ENCODE measurements around the gene ATP6V0A4. TPM values are rescaled to one million over a fixed set of nuclear protein-coding genes. Genes with fewer than 3 reads are reported as not detected.

ATP6V0A4 gene
- total RNA-seq, 1 donor from 2014 or later, result 0.25 TPM

GRCh38 chr7:138796038-138796615 lies 1.9 kb downstream of the ATP6V0A4 start:
- DNase-seq (ENCODE audit: low read depth) (no peak), FAIRE-seq (no peak)
- H3K4me1 ChIP-seq (ENCODE audit: insufficient read depth, low read length), result no peaks in the 10 kb centered on the region
- H3K4me2 ChIP-seq (ENCODE audit: low read length), result no peak overlapping the region
- no peak overlapping the region for H3K27ac ChIP-seq (ENCODE audit: low read depth, low read length)
- H3K4me3 Mint-ChIP-seq (ENCODE audit: unreplicated experiment), result no peak overlapping the region
- H3K79me2 ChIP-seq (ENCODE audit: insufficient read depth, low read length), result no peaks in the 10 kb centered on the region
- TF ChIP-seq EZH2 (IDR thresholded peaks at IDR 0.05; ENCODE audit: insufficient read depth, low read length), result no peak
- no peak overlapping the region for H3K9ac ChIP-seq (ENCODE audit: low read length)
- H3K27me3 Mint-ChIP-seq (ENCODE audit: low read depth, unreplicated experiment), result peaks cover 23% of the 10 kb centered on the region
- H4K20me1 ChIP-seq (ENCODE audit: insufficient read depth, low read length), result no peaks in the 10 kb centered on the region
- no peaks in the 10 kb centered on the region for H3K36me3 ChIP-seq (ENCODE audit: insufficient read depth, low read length)
- no peak overlapping the region for H3K27ac Mint-ChIP-seq (ENCODE audit: unreplicated experiment)
- no peaks in the 10 kb centered on the region for H3K4me1 Mint-ChIP-seq (ENCODE audit: low read depth, unreplicated experiment)
- H3K9me3 Mint-ChIP-seq (ENCODE audit: unreplicated experiment), result no peaks in the 10 kb centered on the region
- H2AFZ ChIP-seq (ENCODE audit: low read depth, low read length), result no peak overlapping the region
- H3K27me3 ChIP-seq (ENCODE audit: insufficient read depth, low read length), result no peaks in the 10 kb centered on the region
- no peaks in the 10 kb centered on the region for H3K9me3 ChIP-seq (ENCODE audit: insufficient read depth, low read depth, low read length)
- H3K4me3 ChIP-seq (ENCODE audit: insufficient read depth, low read depth, low read length), result no peak overlapping the region
- no peaks in the 10 kb centered on the region for H3K36me3 Mint-ChIP-seq (ENCODE audit: low read depth, unreplicated experiment)

- peaks cover 5% of the 10 kb centered on the region for H3K9me3 Mint-ChIP-seq (ENCODE audit: unreplicated experiment)
- DNase-seq (ENCODE audit: low read depth) (peak; percentile 21), FAIRE-seq (no peak)
- H3K9ac ChIP-seq (ENCODE audit: low read length), result no peak overlapping the region
- TF ChIP-seq CTCF (IDR thresholded peaks at IDR 0.05; ENCODE audit: insufficient read depth, low read depth, low read length) (no peak), EZH2 (IDR thresholded peaks at IDR 0.05; ENCODE audit: insufficient read depth, low read length) (no peak)
- no peaks in the 10 kb centered on the region for H3K36me3 Mint-ChIP-seq (ENCODE audit: low read depth, unreplicated experiment)
- peak overlapping the region; percentile 3 for H2AFZ ChIP-seq (ENCODE audit: low read depth, low read length)
- H3K4me1 Mint-ChIP-seq (ENCODE audit: low read depth, unreplicated experiment), result peaks cover 6% of the 10 kb centered on the region
- no peak overlapping the region for H3K4me3 ChIP-seq (ENCODE audit: insufficient read depth, low read depth, low read length)
- H3K27me3 ChIP-seq (ENCODE audit: insufficient read depth, low read length), result peaks cover 2% of the 10 kb centered on the region
- no peak overlapping the region for H3K27ac ChIP-seq (ENCODE audit: low read depth, low read length)
- H3K36me3 ChIP-seq (ENCODE audit: insufficient read depth, low read length), result no peaks in the 10 kb centered on the region
- no peaks in the 10 kb centered on the region for H3K4me1 ChIP-seq (ENCODE audit: insufficient read depth, low read length)
- H4K20me1 ChIP-seq (ENCODE audit: insufficient read depth, low read length), result no peaks in the 10 kb centered on the region
- peak overlapping the region; percentile 44 for H3K27ac Mint-ChIP-seq (ENCODE audit: unreplicated experiment)
- H3K9me3 ChIP-seq (ENCODE audit: insufficient read depth, low read depth, low read length), result no peaks in the 10 kb centered on the region
- H3K27me3 Mint-ChIP-seq (ENCODE audit: low read depth, unreplicated experiment), result no peaks in the 10 kb centered on the region
- H3K79me2 ChIP-seq (ENCODE audit: insufficient read depth, low read length), result no peaks in the 10 kb centered on the region
- peak overlapping the region; percentile 38 for H3K4me2 ChIP-seq (ENCODE audit: low read length)
- H3K4me3 Mint-ChIP-seq (ENCODE audit: unreplicated experiment), result no peak overlapping the region
These were observed 12.2 kb downstream of the ATP6V0A4 start for GRCh38 chr7:138785587-138786437.

GRCh38 chr7:138784692-138785091 lies 13.3 kb downstream of the ATP6V0A4 start:
- no peaks in the 10 kb centered on the region for H3K27me3 Mint-ChIP-seq (ENCODE audit: low read depth, unreplicated experiment)
- H3K9me3 Mint-ChIP-seq (ENCODE audit: unreplicated experiment), result peaks cover 5% of the 10 kb centered on the region
- Histone ChIP-seq H4K20me1 (ENCODE audit: insufficient read depth, low read length) (no peaks in the 10 kb centered on the region), H3K4me3 (ENCODE audit: insufficient read depth, low read depth, low read length) (no peak overlapping the region), H3K27me3 (ENCODE audit: insufficient read depth, low read length) (peaks cover 2% of the 10 kb centered on the region), H3K27ac (ENCODE audit: low read depth, low read length) (no peak overlapping the region), H2AFZ (ENCODE audit: low read depth, low read length) (no peak overlapping the region), H3K9me3 (ENCODE audit: insufficient read depth, low read depth, low read length) (no peaks in the 10 kb centered on the region), H3K36me3 (ENCODE audit: insufficient read depth, low read length) (no peaks in the 10 kb centered on the region), H3K79me2 (ENCODE audit: insufficient read depth, low read length) (no peaks in the 10 kb centered on the region), H3K9ac (ENCODE audit: low read length) (no peak overlapping the region), H3K4me2 (ENCODE audit: low read length) (no peak overlapping the region), H3K4me1 (ENCODE audit: insufficient read depth, low read length) (no peaks in the 10 kb centered on the region)
- DNase-seq (ENCODE audit: low read depth) (no peak), FAIRE-seq (no peak)
- no peak overlapping the region for H3K27ac Mint-ChIP-seq (ENCODE audit: unreplicated experiment)
- H3K4me1 Mint-ChIP-seq (ENCODE audit: low read depth, unreplicated experiment), result peaks cover 6% of the 10 kb centered on the region
- no peaks in the 10 kb centered on the region for H3K36me3 Mint-ChIP-seq (ENCODE audit: low read depth, unreplicated experiment)
- no peak overlapping the region for H3K4me3 Mint-ChIP-seq (ENCODE audit: unreplicated experiment)
- TF ChIP-seq EZH2 (IDR thresholded peaks at IDR 0.05; ENCODE audit: insufficient read depth, low read length) (no peak), CTCF (IDR thresholded peaks at IDR 0.05; ENCODE audit: insufficient read depth, low read depth, low read length) (no peak)

All from astrocyte (in vitro differentiated cells and primary cell).